ENCODE data around the gene SORL1-AS1.
A peak's percentile ranks its signal among the peaks of the same experiment; 100 is the strongest.

DNA sequence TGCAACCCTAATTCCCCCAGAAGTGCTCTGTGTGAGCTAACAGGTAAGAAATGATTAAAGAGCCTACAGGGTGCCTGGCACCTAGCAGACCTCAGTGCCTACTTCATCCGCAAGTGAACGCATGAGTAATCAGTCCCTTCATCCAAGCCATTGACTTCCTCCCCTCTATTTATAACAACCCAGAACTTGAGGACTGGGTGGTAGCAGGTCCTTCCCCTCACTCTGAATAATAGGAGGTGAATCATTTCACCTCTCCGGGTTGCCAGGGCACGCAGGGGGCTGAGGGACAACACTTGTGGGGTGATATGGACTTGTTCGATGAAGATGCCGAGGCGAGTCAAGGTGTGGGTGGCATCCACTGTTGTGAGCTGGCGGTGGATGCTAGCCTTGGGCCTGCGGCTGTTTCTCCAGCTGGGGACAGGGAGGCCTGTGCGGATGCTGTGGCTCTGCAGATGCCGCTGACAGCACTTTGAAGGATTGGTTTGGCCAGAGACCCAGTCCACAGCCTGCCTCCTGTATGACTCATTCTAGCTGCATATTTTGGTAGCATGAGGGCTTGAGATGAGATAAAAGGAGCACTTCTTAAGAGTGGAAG is 11.7 kb upstream of the SORL1-AS1 start:
- TF ChIP-seq NRF1 (conservative IDR thresholded peaks at IDR 0.05; ENCODE audit: low read depth, low read length) (no peak), CEBPB (IDR thresholded peaks at IDR 0.05; ENCODE audit: borderline replicate concordance in 1 of 2, low read depth in 2 of 2, low read length in 2 of 2) (no peak), POLR2AphosphoS2 (IDR thresholded peaks at IDR 0.05; ENCODE audit: low read depth, low read length) (0 out of 2 replicates have a peak, but pooled peaks have one; percentile 15), ZNF274 (IDR thresholded peaks at IDR 0.05; ENCODE audit: insufficient read depth, insufficient read length) (no peak), CHD4 (IDR thresholded peaks at IDR 0.05) (0 out of 2 replicates have a peak, but pooled peaks have one; percentile 49)
- TF ChIP-seq, protein P1, sequence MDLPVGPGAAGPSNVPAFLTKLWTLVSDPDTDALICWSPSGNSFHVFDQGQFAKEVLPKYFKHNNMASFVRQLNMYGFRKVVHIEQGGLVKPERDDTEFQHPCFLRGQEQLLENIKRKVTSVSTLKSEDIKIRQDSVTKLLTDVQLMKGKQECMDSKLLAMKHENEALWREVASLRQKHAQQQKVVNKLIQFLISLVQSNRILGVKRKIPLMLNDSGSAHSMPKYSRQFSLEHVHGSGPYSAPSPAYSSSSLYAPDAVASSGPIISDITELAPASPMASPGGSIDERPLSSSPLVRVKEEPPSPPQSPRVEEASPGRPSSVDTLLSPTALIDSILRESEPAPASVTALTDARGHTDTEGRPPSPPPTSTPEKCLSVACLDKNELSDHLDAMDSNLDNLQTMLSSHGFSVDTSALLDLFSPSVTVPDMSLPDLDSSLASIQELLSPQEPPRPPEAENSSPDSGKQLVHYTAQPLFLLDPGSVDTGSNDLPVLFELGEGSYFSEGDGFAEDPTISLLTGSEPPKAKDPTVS (IDR thresholded peaks at IDR 0.05; ENCODE audit: low read depth, low read length): no peak
- TF ChIP-seq, protein P2, sequence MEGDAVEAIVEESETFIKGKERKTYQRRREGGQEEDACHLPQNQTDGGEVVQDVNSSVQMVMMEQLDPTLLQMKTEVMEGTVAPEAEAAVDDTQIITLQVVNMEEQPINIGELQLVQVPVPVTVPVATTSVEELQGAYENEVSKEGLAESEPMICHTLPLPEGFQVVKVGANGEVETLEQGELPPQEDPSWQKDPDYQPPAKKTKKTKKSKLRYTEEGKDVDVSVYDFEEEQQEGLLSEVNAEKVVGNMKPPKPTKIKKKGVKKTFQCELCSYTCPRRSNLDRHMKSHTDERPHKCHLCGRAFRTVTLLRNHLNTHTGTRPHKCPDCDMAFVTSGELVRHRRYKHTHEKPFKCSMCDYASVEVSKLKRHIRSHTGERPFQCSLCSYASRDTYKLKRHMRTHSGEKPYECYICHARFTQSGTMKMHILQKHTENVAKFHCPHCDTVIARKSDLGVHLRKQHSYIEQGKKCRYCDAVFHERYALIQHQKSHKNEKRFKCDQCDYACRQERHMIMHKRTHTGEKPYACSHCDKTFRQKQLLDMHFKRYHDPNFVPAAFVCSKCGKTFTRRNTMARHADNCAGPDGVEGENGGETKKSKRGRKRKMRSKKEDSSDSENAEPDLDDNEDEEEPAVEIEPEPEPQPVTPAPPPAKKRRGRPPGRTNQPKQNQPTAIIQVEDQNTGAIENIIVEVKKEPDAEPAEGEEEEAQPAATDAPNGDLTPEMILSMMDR (IDR thresholded peaks at IDR 0.05 in 2 of 3, conservative IDR thresholded peaks at IDR 0.05 in 1 of 3; ENCODE audit: control insufficient read depth in 2 of 3, extremely low read depth in 1 of 3, insufficient read depth in 1 of 3, low read depth in 3 of 3, low read length in 3 of 3): no peak
